HepG2 (cell line): Measurements from ENCODE around the gene ZNF222. TPM values are rescaled to one million over a fixed set of nuclear protein-coding genes. Genes with fewer than 3 reads are reported as not detected.
A peak's percentile ranks its signal among the peaks of the same experiment; 100 is the strongest.

ENCODE experiments used
- FOXM1 ChIP-seq: sonication (generic); formaldehyde crosslinking; IDR thresholded peaks from 2 replicates; pipeline ENCODE4 v1.5.0; 2020; ENCODE audit warnings: missing genetic modification reagents
- MTF2 ChIP-seq: sonication (generic); formaldehyde crosslinking; IDR thresholded peaks from 2 replicates; pipeline ENCODE4 v1.5.0; 2020; ENCODE audit warnings: missing genetic modification reagents, borderline replicate concordance
- RERE ChIP-seq: IDR thresholded peaks from 2 replicates; pipeline ENCODE4 v1.6.1; 2016; ENCODE audit warnings: low read depth, missing genetic modification reagents, missing compliant biosample characterization
- SAP130 ChIP-seq: IDR thresholded peaks from 2 replicates; pipeline ENCODE4 v1.6.1; 2016; ENCODE audit warnings: low read depth
- SIN3A ChIP-seq: IDR thresholded peaks from 2 replicates; pipeline ENCODE4 v1.6.1; 2011; ENCODE audit warnings: low read depth, mild to moderate bottlenecking, control low read depth, low read length, borderline replicate concordance
- SNRNP70 ChIP-seq: fragments of 200-400 bp; formaldehyde crosslinking; IDR thresholded peaks from 2 replicates; pipeline ENCODE4 v1.6.1; 2017; ENCODE audit warnings: mild to moderate bottlenecking, low read depth, low read length, moderate library complexity
- TEF ChIP-seq: sonication (generic); formaldehyde crosslinking; IDR thresholded peaks from 2 replicates; pipeline ENCODE4 v1.5.0; 2020; ENCODE audit warnings: missing genetic modification reagents
- THAP11 ChIP-seq: IDR thresholded peaks from 2 replicates; pipeline ENCODE4 v1.6.1; 2016; ENCODE audit warnings: missing biosample characterization, missing genetic modification reagents
- ZFX ChIP-seq: sonication (generic); formaldehyde crosslinking; IDR thresholded peaks from 2 replicates; pipeline ENCODE4 v1.4.0; 2020; ENCODE audit warnings: mild to moderate bottlenecking, low read depth, missing genetic modification reagents, moderate library complexity
- ZFY ChIP-seq: sonication (generic); formaldehyde crosslinking; IDR thresholded peaks from 2 replicates; pipeline ENCODE4 v1.4.0; 2020; ENCODE audit warnings: missing genetic modification reagents
- ZNF136 ChIP-seq: sonication (generic); formaldehyde crosslinking; IDR thresholded peaks from 2 replicates; pipeline ENCODE4 v1.8.1; 2022; ENCODE audit warnings: low read depth, mild to moderate bottlenecking, moderate library complexity, missing genetic modification reagents
- ZNF468 ChIP-seq: sonication (generic); formaldehyde crosslinking; IDR thresholded peaks from 2 replicates; pipeline ENCODE4 v1.8.0; 2022; ENCODE audit warnings: mild to moderate bottlenecking, moderate library complexity, missing genetic modification reagents
- ZNF501 ChIP-seq: sonication (generic); formaldehyde crosslinking; IDR thresholded peaks from 2 replicates; pipeline ENCODE4 v1.5.1; 2020; ENCODE audit warnings: mild to moderate bottlenecking, moderate library complexity, missing genetic modification reagents
- ZNF564 ChIP-seq: sonication (generic); formaldehyde crosslinking; IDR thresholded peaks from 2 replicates; pipeline ENCODE4 v1.8.1; 2023; ENCODE audit warnings: mild to moderate bottlenecking, missing genetic modification reagents
- ZNF792 ChIP-seq: IDR thresholded peaks from 2 replicates; pipeline ENCODE4 v1.6.1; 2016
- polyA plus RNA-seq, 8 experiments: library from polyadenylated mRNA; depleted of rRNA in 3 of 8; stranded (reverse) in 7 of 8; unstranded in 1 of 8; fragments of >200 nt; fragmentation: Illumina TruSeq in 4 of 8; extraction: Trizol in 4 of 8; gene quantifications; 2 replicates each; pipeline versions ENCODE4 v1.2.1 to v1.2.3, GENCODE V29; 2011 to 2016; ENCODE audit warnings: low read depth in 4 of 8, missing spikeins in 1 of 8, mixed read lengths in 1 of 8; ENCODE audit not compliant: insufficient read depth in 1 of 8
- total RNA-seq, 5 experiments: library from RNA; depleted of rRNA; stranded (reverse); fragments of >200 nt; fragmentation: Illumina TruSeq; extraction: Trizol; gene quantifications; 2 replicates each; pipeline ENCODE4 v1.2.3, GENCODE V29; 2016; ENCODE audit warnings: low read depth in 1 of 5
- TF ChIP-seq, protein P1 (sequence below): sonication (generic); formaldehyde crosslinking; IDR thresholded peaks from 2 replicates; pipeline ENCODE4 v1.4.0; 2020; ENCODE audit warnings: mild to moderate bottlenecking, missing genetic modification reagents
- TF ChIP-seq, protein P2 (sequence below): sonication (generic); formaldehyde crosslinking; IDR thresholded peaks from 2 replicates; pipeline ENCODE4 v1.4.0; 2020; ENCODE audit warnings: low read depth, missing genetic modification reagents

The ZNF222 gene
- total and polyA plus RNA-seq, 2 of the 13 experiments (the other 11 are each of a cell fraction or from before 2014, with no cell fraction given): 2.2 to 6.2 TPM

GRCh38 chr19:44071824-44072542 is 46.8 kb downstream of the ZNF222 start, which contains the start of gene ZNF284 (continued):
- TF ChIP-seq, protein P1, sequence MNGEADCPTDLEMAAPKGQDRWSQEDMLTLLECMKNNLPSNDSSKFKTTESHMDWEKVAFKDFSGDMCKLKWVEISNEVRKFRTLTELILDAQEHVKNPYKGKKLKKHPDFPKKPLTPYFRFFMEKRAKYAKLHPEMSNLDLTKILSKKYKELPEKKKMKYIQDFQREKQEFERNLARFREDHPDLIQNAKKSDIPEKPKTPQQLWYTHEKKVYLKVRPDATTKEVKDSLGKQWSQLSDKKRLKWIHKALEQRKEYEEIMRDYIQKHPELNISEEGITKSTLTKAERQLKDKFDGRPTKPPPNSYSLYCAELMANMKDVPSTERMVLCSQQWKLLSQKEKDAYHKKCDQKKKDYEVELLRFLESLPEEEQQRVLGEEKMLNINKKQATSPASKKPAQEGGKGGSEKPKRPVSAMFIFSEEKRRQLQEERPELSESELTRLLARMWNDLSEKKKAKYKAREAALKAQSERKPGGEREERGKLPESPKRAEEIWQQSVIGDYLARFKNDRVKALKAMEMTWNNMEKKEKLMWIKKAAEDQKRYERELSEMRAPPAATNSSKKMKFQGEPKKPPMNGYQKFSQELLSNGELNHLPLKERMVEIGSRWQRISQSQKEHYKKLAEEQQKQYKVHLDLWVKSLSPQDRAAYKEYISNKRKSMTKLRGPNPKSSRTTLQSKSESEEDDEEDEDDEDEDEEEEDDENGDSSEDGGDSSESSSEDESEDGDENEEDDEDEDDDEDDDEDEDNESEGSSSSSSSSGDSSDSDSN (CRISPR knock-in tag): 0 out of 2 replicates have a peak, but pooled peaks have one; percentile 37
- TF ChIP-seq SAP130 (CRISPR knock-in tag) (peak; percentile 96), THAP11 (peak; percentile 100), ZFY (CRISPR knock-in tag) (peak; percentile 53), SNRNP70 (no peak), SIN3A (peak; percentile 69; the same call in 1 of the 2 replicates), ZNF468 (CRISPR knock-in tag) (no peak), TEF (CRISPR knock-in tag) (no peak), ZNF792 (CRISPR knock-in tag) (peak; percentile 63; the same call in 1 of the 2 replicates), ZNF136 (CRISPR knock-in tag) (0 out of 2 replicates have a peak, but pooled peaks have one; percentile 36), FOXM1 (CRISPR knock-in tag) (no peak), ZNF564 (CRISPR knock-in tag) (0 out of 2 replicates have a peak, but pooled peaks have one; percentile 29), ZFX (CRISPR knock-in tag) (peak; percentile 63), RERE (CRISPR knock-in tag) (0 out of 2 replicates have a peak, but pooled peaks have one; percentile 21), MTF2 (no peak), ZNF501 (CRISPR knock-in tag) (peak; percentile 73; the same call in 1 of the 2 replicates)
- TF ChIP-seq, protein P2, sequence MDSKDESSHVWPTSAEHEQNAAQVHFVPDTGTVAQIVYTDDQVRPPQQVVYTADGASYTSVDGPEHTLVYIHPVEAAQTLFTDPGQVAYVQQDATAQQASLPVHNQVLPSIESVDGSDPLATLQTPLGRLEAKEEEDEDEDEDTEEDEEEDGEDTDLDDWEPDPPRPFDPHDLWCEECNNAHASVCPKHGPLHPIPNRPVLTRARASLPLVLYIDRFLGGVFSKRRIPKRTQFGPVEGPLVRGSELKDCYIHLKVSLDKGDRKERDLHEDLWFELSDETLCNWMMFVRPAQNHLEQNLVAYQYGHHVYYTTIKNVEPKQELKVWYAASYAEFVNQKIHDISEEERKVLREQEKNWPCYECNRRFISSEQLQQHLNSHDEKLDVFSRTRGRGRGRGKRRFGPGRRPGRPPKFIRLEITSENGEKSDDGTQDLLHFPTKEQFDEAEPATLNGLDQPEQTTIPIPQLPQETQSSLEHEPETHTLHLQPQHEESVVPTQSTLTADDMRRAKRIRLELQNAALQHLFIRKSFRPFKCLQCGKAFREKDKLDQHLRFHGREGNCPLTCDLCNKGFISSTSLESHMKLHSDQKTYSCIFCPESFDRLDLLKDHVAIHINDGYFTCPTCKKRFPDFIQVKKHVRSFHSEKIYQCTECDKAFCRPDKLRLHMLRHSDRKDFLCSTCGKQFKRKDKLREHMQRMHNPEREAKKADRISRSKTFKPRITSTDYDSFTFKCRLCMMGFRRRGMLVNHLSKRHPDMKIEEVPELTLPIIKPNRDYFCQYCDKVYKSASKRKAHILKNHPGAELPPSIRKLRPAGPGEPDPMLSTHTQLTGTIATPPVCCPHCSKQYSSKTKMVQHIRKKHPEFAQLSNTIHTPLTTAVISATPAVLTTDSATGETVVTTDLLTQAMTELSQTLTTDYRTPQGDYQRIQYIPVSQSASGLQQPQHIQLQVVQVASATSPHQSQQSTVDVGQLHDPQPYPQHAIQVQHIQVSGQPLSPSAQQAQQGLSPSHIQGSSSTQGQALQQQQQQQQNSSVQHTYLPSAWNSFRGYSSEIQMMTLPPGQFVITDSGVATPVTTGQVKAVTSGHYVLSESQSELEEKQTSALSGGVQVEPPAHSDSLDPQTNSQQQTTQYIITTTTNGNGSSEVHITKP (CRISPR knock-in tag): peak; percentile 66
